GM12892 (cell line): ENCODE data around the gene FGF12.

ENCODE experiments used
- POLR2A ChIP-seq: IDR thresholded peaks from 2 replicates; pipeline ENCODE4 v1.6.1; 2011; ENCODE audit warnings: low read depth, low read length, control low read depth
- POLR2AphosphoS5 ChIP-seq: IDR thresholded peaks from 2 replicates; pipeline ENCODE4 v1.6.1; 2011; ENCODE audit warnings: low read depth, low read length, control low read depth

DNA sequence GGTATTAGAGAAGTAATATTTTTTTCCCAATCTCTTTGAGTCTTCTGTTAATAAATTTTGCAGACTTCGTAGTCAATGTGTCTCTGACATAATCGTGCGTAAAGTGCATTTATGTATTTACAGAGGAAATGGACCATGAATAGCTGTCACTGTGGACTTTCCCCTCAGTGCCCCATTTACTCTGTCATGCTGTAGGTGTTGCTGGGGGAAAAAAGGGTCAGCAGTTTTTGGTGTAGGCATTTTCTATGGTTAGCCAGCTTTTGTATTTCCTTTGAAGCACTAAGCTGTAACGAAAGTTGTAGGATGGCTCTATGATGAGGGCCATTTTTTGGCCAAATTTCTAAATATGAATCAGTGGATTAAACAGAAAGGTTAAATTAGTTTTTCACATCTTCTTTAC, 598.4 kb downstream of the FGF12 start:
- TF ChIP-seq POLR2AphosphoS5, result no peak
- TF ChIP-seq POLR2A, result no peak
